T47D (cell line): ENCODE data around the gene PHF2.

Source experiments
- DNase-seq, 2 experiments: peaks; one replicate each; pipeline versions ENCODE4 v3.0.0 to v3.0.0-alpha.2; 2011 to 2012; ENCODE audit warnings: low read depth in 1 of 2, low spot score in 1 of 2
- JUND ChIP-seq: IDR thresholded peaks from 2 replicates; pipeline ENCODE4 v1.6.1; 2012; ENCODE audit warnings: low read depth
- in situ Hi-C: cut with HindIII; loops from 2 replicates; pipeline ENCODE4 v1.10.0; 2016; ENCODE audit warnings: low sequenced_read_pairs, low pct_unique_long_range_greater_than_20kb

The PHF2 gene

DNA sequence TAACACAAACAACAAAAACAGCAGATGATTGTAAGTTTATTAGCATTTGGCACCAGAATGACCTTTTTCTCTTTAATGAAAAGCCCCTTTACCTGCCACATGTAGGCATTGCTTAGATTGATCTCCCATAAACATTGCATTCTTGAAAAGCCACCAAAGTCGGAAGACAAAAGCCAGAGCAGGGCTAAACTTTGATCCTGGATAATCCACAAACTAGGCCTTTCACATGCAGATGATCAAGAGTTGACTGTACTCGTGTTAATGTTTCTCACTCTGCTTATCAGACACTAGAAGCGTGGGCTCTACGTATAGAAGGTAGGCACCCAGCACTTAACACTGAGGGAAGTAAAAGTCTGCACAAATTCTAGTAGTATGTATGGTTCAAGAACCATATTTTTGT lies 21.0 kb upstream of the PHF2 start:
- DNase-seq = no peak
- in situ Hi-C loops = no loop called here
- no peak for TF ChIP-seq JUND

DNA sequence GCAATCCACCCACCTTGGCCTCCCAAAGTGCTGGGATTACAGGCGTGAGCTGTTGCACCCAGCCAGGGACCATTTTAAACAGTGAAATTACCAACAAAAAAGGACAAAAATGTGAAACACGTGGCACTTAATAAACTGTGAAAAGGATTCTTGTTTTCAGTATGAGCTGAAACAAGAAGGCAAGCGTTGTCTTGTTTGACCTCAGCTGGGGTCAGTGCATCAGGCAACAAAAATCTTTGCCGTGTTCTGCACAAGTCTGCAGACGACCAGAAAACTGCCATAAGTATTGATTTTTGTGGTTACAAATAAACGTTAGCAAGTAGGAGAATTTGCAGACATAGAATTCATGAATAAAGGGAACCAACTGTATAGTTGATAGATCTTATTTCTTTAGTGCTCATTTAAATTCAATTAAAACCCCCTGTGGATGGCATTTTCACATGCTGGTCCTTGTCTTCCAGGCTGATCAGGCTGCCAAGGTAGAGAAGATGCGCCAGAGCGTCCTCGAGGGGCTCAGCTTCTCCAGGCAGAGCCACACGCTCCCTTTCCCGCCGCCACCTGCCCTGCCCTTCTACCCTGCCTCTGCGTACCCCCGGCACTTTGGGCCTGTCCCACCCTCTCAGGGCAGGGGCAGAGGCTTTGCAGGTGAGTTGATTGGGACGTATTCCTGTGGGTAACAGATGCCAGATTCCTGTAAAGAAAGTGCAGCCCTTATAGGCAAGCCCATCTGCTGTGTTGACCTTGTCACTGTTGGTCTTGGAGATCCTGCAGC lies 18.8 kb upstream of the PHF2 start:
- TF ChIP-seq JUND = no peak
- in situ Hi-C loops = no loop called here
- no peak for DNase-seq

DNA sequence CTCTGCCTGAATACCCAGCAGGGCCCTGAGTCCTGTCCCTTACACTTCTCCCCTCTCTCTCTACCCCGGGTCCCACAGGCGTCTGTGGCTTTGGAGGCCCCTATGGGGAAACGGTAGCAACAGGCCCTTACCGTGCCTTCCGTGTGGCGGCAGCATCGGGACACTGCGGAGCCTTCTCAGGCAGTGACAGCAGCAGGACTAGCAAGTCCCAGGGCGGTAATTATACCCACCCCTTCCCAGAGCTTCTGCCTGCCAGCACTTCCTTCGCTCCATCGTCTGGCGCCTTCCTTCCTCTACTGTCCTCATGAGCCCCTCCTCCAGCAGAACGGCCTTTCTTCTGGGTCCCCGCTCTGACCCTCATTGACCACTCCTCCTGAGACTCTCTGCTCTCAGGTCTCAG lies 17.9 kb upstream of the PHF2 start:
- DNase-seq = no peak
- in situ Hi-C loops = no loop called here
- no peak for TF ChIP-seq JUND

DNA sequence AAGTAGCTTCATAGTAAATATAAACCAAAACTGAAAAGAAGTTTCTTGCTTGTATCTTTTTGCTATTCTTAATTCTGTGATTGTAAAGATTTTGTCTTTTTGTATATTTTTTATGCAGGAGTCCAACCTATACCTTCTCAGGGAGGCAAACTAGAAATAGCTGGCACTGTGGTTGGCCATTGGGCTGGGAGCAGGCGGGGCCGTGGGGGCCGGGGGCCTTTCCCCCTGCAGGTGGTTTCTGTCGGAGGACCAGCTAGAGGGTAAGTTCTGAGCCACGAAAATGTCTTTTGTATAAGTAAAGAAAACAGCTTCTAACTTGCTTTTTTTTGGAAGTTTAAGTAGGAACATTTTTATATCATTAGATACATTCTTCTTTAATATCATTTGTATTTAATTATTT lies 15.4 kb upstream of the PHF2 start:
- no peak for DNase-seq
- no peak for TF ChIP-seq JUND
- in situ Hi-C loops = no loop called here

DNA sequence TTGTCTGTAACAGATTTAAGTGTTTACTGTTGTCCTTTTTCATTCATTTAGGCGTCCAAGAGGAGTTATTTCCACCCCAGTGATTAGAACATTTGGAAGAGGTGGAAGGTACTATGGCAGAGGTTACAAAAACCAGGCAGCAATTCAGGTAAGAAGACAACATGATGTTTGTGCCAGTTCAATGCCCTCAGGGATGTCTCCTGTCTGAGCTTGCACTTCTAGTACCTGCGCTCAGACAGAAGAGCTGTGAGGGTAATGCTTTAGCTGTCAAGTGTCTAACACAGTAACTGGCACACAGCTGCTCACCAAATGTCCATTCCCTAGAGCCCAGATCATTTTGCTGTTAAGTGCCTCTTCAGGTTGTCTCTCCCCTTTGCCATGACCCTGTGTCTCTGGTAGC lies 14.2 kb upstream of the PHF2 start:
- no peak for DNase-seq
- TF ChIP-seq JUND = no peak
- in situ Hi-C loops = no loop called here

DNA sequence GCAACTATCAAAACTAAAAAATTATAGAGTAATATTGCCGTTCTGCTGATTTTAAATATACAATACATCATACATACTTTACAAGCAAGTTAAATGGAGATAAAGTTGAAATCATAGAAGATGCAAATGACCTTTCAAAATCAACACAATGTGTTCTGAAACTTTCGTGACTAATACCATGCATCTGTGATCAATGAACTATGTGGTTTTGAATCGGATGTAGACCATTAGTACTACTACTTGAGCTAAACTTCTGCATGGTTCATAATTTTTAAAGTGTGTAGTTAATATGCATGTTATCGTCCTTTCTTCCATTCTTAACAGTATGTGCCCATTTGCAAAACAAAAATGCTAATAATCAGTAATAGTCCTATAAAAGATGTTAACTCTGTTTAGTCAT lies 11.3 kb upstream of the PHF2 start:
- in situ Hi-C loops = no loop called here
- TF ChIP-seq JUND = no peak
- DNase-seq = no peak

DNA sequence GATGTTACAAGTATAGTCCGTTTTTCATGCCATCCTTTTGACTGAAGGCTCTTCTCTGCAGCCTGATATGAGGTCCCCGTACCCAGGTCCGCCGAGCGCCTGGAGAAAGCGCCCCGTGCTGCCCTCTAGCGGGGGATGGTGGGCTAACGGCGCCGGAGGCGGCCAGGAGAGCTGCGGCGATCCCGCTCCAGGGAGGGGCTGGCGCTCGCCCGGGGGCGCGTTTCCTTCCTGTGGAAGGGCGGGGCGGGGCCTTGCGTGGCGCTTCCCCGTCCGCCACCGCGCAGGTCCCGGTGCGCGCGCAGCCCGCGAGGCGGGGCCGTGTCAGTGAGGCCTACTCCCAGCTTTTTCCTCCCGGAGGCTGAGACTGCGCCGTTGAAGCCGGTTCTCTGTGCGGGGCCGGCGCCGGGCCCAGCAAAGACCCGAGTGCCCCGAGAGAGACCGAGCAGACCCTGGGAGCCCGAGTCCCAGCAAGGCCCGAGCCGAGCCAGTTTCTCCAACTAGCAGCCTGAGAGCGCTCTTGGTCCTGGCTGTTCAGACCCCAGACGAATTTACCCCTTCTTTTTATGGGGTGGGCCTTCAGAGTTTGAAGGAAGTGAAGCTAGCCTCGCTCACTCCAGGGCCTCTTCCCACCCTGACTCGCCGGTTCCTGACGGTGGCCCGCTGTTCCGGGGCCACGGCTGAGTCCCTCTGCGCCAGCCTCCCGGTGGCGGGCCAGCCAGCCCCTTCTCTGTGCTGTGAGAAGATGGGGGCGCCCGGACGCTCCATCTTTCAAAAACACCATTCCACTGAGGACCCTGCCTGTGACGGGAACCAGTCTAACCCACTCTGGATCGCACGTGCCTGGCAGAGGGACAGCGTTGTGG lies 9.7 kb upstream of the PHF2 start:
- TF ChIP-seq JUND = no peak
- in situ Hi-C loops = no loop called here
- peak; percentile 89 to 92 for DNase-seq

DNA sequence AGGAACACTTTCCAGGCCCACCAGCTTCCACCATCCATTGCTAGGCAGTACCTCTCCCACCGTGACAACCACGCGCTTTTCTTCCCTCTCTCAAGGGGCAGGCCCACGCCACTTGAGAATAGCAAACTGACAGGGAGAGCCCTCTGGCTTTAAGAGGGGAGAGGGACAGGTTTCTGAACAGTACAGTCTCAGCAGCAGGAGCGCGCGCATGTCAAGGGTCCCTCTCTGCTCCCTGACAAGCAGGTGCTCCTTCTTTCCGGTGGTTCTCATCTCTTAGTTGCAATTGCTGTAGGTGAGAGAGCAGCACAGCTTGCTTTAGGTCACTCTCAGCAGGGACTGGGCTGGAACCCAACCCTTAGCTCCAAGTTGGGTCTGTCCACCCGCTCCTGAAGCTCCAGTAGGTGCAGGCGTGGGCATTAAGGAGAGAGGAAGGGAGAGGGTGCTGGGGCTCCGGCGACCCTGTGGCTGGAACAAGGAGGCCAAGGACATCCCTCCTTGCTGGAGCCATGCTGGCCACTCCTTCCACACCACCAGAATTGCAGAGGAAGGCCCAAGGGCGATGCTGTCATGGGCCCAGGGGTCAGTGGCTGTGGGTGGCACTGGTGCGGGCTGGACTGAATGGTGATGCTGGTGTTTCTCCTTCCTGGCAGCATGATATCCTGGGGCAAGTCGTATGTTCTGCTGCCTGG lies 9.0 kb upstream of the PHF2 start:
- TF ChIP-seq JUND = no peak
- no peak for DNase-seq
- in situ Hi-C loops = no loop called here

DNA sequence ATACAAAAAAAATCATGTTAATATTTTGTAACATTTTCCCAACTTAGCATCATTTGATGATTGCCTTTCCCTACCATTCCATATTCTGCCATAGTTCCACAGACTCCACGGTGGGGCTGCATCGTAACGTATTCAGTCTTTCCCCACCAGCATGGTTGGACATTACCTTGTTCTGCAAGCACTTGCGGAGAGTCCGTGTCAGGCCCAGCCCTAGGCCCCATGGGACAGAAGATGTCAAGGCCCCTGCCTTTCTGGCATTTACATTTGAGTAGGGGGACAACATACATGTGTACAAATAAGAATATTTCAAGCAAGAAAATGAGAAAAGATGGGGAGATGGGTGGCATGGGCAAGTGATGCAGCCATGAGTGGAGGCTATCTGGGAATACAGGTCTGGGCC lies 8.2 kb upstream of the PHF2 start:
- no peak for TF ChIP-seq JUND
- in situ Hi-C loops = no loop called here
- DNase-seq = no peak

DNA sequence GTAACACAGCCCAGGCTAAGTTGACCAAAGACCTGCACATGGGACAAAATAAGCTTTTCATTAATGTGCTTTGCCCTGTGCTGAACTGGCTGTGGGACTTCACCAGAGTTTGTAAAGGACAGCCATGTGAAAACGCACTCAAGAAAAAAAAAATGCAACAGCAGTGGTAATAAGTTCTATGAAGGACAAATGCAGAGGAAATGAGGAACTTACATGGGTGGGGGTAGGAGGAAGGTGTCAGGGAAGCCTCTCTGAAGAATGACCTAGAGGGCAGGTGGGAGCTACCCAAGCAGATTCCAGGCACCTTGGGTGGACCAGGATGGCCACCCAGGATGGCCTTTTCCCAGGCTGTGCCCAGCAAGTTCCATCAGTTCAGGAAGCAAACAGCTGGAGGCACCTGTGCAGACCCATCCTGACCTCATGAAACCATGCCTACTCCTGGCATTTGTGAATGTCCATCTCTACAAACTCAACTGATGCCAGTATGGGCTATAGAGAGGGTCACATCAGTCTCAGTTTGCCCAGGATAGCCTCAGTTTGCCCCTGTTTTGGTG lies 6.7 kb upstream of the PHF2 start:
- in situ Hi-C loops = no loop called here
- no peak for TF ChIP-seq JUND
- DNase-seq = no peak

DNA sequence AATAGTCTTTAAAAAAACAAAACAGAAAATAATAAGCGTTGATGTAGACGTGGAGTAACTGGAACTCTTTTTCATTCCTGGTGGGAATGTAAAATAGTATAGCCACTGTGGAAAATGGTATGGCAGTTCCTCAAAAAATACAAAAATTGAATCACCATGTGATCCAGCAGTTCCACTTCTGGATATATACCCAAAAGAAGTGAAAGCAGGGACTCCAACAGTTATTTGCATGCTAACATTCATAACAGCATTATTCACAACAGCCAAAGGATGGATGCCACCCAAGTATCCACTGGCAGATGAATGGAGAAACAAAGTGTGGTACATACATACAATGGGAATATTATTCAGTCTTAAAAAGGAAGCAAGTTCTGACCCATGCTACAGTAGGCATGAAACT lies 4.2 kb upstream of the PHF2 start:
- no peak for DNase-seq
- TF ChIP-seq JUND = no peak
- in situ Hi-C loops = no loop called here

DNA sequence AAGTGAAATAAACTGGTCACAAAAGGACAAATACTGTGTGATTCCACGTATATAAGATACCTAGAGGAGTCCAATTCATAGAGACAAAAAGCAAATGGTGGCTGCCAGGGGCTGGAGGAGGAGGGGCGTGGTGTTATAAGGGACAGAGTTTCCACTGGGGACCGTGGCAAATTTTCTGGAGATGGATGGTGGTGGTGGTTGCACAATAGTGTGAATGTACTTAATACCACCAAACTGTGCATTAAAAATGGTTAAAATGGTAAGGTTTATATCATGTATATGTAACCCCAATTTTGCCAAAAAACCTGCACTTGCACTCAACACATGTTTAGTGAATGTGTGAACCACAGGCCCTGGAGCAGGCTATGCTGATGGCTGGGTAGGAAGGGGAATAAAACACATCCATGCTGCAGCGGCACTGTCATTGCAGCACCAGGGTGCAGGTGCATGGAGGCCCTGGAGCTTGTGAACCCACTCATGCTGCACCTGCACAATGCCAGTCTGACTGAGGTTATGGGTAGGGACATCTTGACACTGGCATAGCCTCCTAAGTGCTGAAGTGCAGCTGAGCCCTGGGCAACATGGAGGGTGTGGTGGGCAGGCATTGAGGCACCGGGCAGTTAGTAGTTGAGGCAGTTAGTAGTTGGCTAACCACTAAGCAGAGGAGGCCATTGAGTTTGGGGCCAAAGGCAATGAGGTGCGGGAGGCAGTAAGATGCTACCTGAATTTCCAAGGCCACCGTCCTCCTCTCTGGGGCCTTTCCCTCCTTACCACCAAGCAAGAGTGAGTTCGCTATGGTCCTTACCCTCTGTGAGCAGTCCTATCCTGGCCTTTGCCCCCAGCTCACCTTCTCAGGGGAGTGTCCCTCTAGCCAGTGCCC lies 3.5 kb upstream of the PHF2 start:
- no peak for TF ChIP-seq JUND
- in situ Hi-C loops = no loop called here
- DNase-seq = no peak

DNA sequence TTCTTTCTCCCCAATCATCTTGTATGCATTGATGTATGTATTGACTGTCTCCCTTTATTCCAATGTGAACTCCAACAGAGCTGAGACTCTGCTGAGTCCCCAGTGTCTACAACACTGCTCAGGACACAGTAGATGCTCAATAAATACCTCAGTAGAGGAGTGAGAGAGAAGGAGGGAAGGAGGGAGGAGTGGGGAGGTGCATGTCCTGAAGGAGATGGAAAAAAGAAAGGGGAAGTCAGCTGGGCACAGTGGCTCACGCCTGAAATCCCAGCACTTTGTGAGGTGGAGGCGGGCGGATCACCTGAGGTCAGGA lies 2.9 kb upstream of the PHF2 start:
- DNase-seq = no peak
- no peak for TF ChIP-seq JUND
- in situ Hi-C loops = no loop called here
